ENCODE results near the gene STK11IP. TPM values are rescaled to one million over a fixed set of nuclear protein-coding genes. Genes with fewer than 3 reads are reported as not detected.
A peak's percentile ranks its signal among the peaks of the same experiment; 100 is the strongest.

STK11IP gene
- total RNA-seq, 1 experiment from 2014 or later, result 45.0 TPM

DNA sequence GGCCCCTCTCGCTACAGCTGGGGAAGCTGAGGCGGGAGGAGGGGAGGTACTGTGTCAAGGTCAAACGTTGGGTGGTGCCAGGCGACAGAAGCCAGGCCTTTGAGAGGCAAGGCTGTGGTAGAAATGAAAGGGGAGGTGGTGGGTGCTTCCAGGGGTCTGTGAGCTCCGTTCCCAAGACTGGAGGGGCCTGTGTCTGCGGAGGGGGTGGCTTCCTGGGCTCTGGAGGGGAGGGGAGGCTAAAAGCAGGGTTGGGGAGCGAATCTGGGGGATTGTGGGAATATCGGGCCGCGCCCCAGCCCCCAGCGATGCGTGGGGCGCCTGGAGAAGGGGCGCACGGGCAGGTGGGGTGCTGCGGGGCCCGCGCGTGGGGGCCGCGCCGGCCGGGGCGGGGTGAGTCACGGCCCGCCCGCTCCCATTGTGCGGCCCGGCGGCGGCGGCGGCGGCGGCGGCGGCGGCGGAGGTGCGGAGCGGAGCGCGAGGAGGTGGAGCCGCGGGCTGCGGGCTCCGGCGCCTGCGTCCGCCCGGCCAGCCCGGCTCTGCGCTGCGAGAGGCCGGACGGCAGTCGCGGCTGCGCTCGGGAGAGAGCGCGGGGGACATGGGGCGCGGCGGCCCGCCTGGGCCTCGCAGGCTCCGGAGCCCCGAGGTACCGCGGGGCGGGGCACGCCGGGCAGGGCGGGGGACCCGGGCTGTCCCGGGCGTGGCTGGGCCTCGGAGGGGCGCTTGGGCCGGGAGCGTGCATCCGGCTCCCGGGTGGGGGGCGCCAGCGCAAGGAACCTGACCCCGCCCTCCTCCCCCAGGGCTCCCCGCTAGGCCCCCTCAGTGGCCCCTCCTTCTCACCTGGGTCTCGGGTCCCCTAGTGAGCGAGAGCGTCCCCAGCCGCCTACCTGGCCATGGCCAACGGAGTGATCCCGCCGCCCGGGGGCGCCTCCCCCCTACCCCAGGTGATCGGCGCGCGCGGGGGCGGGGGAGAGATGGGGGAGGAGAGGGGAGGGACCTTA lies 29.7 kb downstream of the STK11IP start, which contains the start of gene SLC4A3:
SLC4A3 (plus strand) TSS at position 528 of the 998 bp plus-strand sequence; CDS start at position 891, 363 bp downstream.
- Histone ChIP-seq H3K9me2 (ENCODE audit: insufficient read depth) (no peaks in the 10 kb centered on the region), H3K27ac (ENCODE audit: low read depth, low read length) (peak within 1 kb of the TSS; percentile 76), H3K36me3 (ENCODE audit: control insufficient read depth in 1 of 2, insufficient read depth in 2 of 2, low read length in 2 of 2) (0 out of 4 replicates have a peak, but pooled peaks cover 0 to 6% of the 10 kb centered on the region in 2 experiments), H4K20me1 (ENCODE audit: insufficient read depth) (no peaks in the 10 kb centered on the region), H3K4me2 (ENCODE audit: low read length) (peak within 1 kb of the TSS; percentile 93), H3K27me3 (ENCODE audit: insufficient read depth, low read length) (no peaks in the 10 kb centered on the region), H2AFZ (ENCODE audit: low read depth, low read length, poor library complexity, severe bottlenecking) (peak within 1 kb of the TSS; percentile 15), H3K9me3 (ENCODE audit: control insufficient read depth in 1 of 2, insufficient read depth in 1 of 2, low read depth in 1 of 2, low read length in 2 of 2) (no peaks in the 10 kb centered on the region), H3K9ac (ENCODE audit: low read length) (peak within 1 kb of the TSS; percentile 77), H3K4me3 (replicated peaks in 1 of 2; ENCODE audit: low read depth in 1 of 2, low read length in 2 of 2) (peak within 1 kb of the TSS; percentile 56 to 79), H3K79me2 (ENCODE audit: insufficient read depth, low read length) (peaks cover 11% of the 10 kb centered on the region; the same call in 1 of the 2 replicates), H3K4me1 (ENCODE audit: control insufficient read depth in 1 of 2, insufficient read depth in 2 of 2, low read length in 2 of 2) (peaks cover 4 to 32% of the 10 kb centered on the region in 2 experiments; a peak in 3 of 4 replicates)
- peak; percentile 82 for ATAC-seq
- RAD21 ChIA-PET (ENCODE audit: low non-redundant PET in 1 of 2, low total read pairs in 2 of 2, uncharacterized antibody in 2 of 2, unreplicated experiment in 2 of 2), result interaction anchor here in 1 of 2 experiments (0.6 kb wide), 1 partner anchor 38 kb away, joined by 6 read pairs; no protein-coding TSS in a partner anchor
- DNase-seq (ENCODE audit: low read depth, low spot score), result no peak
- POLR2A ChIA-PET, result no interaction called here
- intact Hi-C loops (cut with micrococcal nuclease), result loop anchor here (5.0 kb wide), 1 partner anchor 85 kb away; the partner anchor contains the start of genes CHPF and TMEM198
- CTCF ChIA-PET, result no interaction called here
- no TSS peak for BruUV-seq (replicated peaks)
- TF ChIP-seq EZH2 (IDR thresholded peaks at IDR 0.05) (no peak), SP1 (IDR thresholded peaks at IDR 0.05; ENCODE audit: low read depth) (no peak), CBX3 (IDR thresholded peaks at IDR 0.05; ENCODE audit: low read depth) (no peak), RAD21 (IDR thresholded peaks at IDR 0.05; ENCODE audit: low read depth) (no peak), TCF7L2 (IDR thresholded peaks at IDR 0.05; ENCODE audit: borderline replicate concordance, extremely low read depth, insufficient read depth, insufficient read length) (peak; percentile 20), ZFX (IDR thresholded peaks at IDR 0.05) (peak; percentile 86; the same call in 1 of the 2 replicates), POLR2AphosphoS5 (IDR thresholded peaks at IDR 0.05; ENCODE audit: low read depth, low read length) (peak; percentile 65; the same call in 1 of the 2 replicates), EGR1 (IDR thresholded peaks at IDR 0.05; ENCODE audit: low read depth) (peak; percentile 88), YY1 (IDR thresholded peaks at IDR 0.05; ENCODE audit: extremely low read depth, insufficient replicate concordance, low read depth, low read length) (no peak), POLR2A (IDR thresholded peaks at IDR 0.05; ENCODE audit: borderline replicate concordance, extremely low read depth, insufficient read depth, insufficient read length) (peak; percentile 32), ZNF274 (IDR thresholded peaks at IDR 0.05; ENCODE audit: low read depth, low read length) (no peak), SRF (IDR thresholded peaks at IDR 0.05; ENCODE audit: low read depth) (no peak), JUND (IDR thresholded peaks at IDR 0.05) (no peak), SIN3A (IDR thresholded peaks at IDR 0.05; ENCODE audit: low read depth) (no peak)
- TF ChIP-seq, protein P1, sequence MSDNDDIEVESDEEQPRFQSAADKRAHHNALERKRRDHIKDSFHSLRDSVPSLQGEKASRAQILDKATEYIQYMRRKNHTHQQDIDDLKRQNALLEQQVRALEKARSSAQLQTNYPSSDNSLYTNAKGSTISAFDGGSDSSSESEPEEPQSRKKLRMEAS (IDR thresholded peaks at IDR 0.05), result no peak
- TF ChIP-seq, protein P2, sequence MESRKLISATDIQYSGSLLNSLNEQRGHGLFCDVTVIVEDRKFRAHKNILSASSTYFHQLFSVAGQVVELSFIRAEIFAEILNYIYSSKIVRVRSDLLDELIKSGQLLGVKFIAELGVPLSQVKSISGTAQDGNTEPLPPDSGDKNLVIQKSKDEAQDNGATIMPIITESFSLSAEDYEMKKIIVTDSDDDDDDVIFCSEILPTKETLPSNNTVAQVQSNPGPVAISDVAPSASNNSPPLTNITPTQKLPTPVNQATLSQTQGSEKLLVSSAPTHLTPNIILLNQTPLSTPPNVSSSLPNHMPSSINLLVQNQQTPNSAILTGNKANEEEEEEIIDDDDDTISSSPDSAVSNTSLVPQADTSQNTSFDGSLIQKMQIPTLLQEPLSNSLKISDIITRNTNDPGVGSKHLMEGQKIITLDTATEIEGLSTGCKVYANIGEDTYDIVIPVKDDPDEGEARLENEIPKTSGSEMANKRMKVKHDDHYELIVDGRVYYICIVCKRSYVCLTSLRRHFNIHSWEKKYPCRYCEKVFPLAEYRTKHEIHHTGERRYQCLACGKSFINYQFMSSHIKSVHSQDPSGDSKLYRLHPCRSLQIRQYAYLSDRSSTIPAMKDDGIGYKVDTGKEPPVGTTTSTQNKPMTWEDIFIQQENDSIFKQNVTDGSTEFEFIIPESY (IDR thresholded peaks at IDR 0.05; ENCODE audit: extremely low read depth, insufficient replicate concordance, low read length), result no peak
- TF ChIP-seq, protein P3, sequence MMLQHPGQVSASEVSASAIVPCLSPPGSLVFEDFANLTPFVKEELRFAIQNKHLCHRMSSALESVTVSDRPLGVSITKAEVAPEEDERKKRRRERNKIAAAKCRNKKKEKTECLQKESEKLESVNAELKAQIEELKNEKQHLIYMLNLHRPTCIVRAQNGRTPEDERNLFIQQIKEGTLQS (IDR thresholded peaks at IDR 0.05), result no peak
- TF ChIP-seq, protein P4, sequence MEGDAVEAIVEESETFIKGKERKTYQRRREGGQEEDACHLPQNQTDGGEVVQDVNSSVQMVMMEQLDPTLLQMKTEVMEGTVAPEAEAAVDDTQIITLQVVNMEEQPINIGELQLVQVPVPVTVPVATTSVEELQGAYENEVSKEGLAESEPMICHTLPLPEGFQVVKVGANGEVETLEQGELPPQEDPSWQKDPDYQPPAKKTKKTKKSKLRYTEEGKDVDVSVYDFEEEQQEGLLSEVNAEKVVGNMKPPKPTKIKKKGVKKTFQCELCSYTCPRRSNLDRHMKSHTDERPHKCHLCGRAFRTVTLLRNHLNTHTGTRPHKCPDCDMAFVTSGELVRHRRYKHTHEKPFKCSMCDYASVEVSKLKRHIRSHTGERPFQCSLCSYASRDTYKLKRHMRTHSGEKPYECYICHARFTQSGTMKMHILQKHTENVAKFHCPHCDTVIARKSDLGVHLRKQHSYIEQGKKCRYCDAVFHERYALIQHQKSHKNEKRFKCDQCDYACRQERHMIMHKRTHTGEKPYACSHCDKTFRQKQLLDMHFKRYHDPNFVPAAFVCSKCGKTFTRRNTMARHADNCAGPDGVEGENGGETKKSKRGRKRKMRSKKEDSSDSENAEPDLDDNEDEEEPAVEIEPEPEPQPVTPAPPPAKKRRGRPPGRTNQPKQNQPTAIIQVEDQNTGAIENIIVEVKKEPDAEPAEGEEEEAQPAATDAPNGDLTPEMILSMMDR (IDR thresholded peaks at IDR 0.05 in 2 of 3, conservative IDR thresholded peaks at IDR 0.05 in 1 of 3; ENCODE audit: borderline replicate concordance in 1 of 3, insufficient read depth in 1 of 3, low read depth in 2 of 3, low read length in 2 of 3), result peak in 2 of 3 experiments; percentile 16 to 22; a peak in 2 of 6 replicates

Data from HCT116 (cell line).